AG04449 (cell line): ENCODE results near the gene KLHDC8B.

Experiments
- CTCF ChIA-PET: fragments of 350-600 bp; formaldehyde crosslinking; extraction: SDS; loops from one replicate; lab custom pipeline; 2021; ENCODE audit warnings: antibody characterized with exemption; lab: Yijun Ruan, JAX
- POLR2A ChIA-PET: fragments of 400-600, 350-600 bp; formaldehyde crosslinking; extraction: SDS; loops from one replicate; lab custom pipeline; 2020; ENCODE audit warnings: antibody characterized with exemption, inconsistent platforms; lab: Yijun Ruan, JAX
- DNase-seq: peaks from one replicate; pipeline ENCODE4 v3.0.0-alpha.2; 2010; ENCODE audit warnings: low read depth, low spot score
- H3K4me3 ChIP-seq: 2 replicates; pipeline ENCODE4 v1.5.1; 2011; ENCODE audit warnings: low read depth, mild to moderate bottlenecking, control low read depth, low read length
- CTCF ChIP-seq: IDR thresholded peaks from one replicate; pipeline ENCODE4 v1.5.1; 2011; ENCODE audit warnings: mild to moderate bottlenecking, moderate library complexity, low read length, control low read depth, inconsistent platforms; ENCODE audit not compliant: insufficient read depth; ENCODE audit errors: missing control alignments

The KLHDC8B gene

GRCh38 chr3:49165771-49166751, 5.3 kb upstream of the KLHDC8B start, which contains the start of gene CCDC71:
CCDC71 (minus strand) TSS chr3:49166331; CDS start chr3:49164208, 2,123 bp downstream.
- peak within 1 kb of the TSS; percentile 89 for H3K4me3 ChIP-seq
- no peak for TF ChIP-seq CTCF
- no peak for DNase-seq
- ChIA-PET CTCF (interaction anchor here (1.4 to 1.5 kb wide), 2 partner anchors 10 to 283 kb away, joined by 4 to 5 read pairs; no protein-coding TSS in a partner anchor), POLR2A (no interaction called here)

- POLR2A ChIA-PET = no interaction called here
- peak overlapping the region; percentile 89 for H3K4me3 ChIP-seq
- CTCF ChIA-PET = interaction anchor here (1.5 kb wide), 1 partner anchor 11 kb away, joined by 5 read pairs; no protein-coding TSS in a partner anchor
- DNase-seq = no peak
- no peak for TF ChIP-seq CTCF
Measured at GRCh38 chr3:49166752-49167556, 4.4 kb upstream of the KLHDC8B start.

- ChIA-PET POLR2A (interaction anchor here (0.8 to 1.7 kb wide), 4 partner anchors 11 to 169 kb away, joined by 3 to 8 read pairs (median 4); partner anchors contain the start of genes LAMB2, QRICH1 and USP4), CTCF (interaction anchor here (0.6 to 4.8 kb wide), 38 partner anchors 9 to 676 kb away, joined by 3 to 58 read pairs (median 4); partner anchors contain the start of genes C3orf62, IMPDH2, LAMB2 and NDUFAF3)
- TF ChIP-seq CTCF = no peak
- DNase-seq = no peak
- peak overlapping the region; percentile 78 for H3K4me3 ChIP-seq
Measured at GRCh38 chr3:49170744-49171118, 667 bp upstream of the KLHDC8B start.

- TF ChIP-seq CTCF = no peak
- no peak for DNase-seq
- peak overlapping the region; percentile 78 for H3K4me3 ChIP-seq
- ChIA-PET POLR2A (interaction anchor here (1.7 kb wide), 1 partner anchor 78 kb away, joined by 8 read pairs; the partner anchor contains the start of gene QRICH1), CTCF (interaction anchor here (0.8 to 4.8 kb wide), 19 partner anchors 8 to 675 kb away, joined by 3 to 58 read pairs (median 6); partner anchors contain the start of genes C3orf62, LAMB2, NDUFAF3 and USP4)
Measured at GRCh38 chr3:49171775-49172500, 540 bp downstream of the KLHDC8B start.

DNA sequence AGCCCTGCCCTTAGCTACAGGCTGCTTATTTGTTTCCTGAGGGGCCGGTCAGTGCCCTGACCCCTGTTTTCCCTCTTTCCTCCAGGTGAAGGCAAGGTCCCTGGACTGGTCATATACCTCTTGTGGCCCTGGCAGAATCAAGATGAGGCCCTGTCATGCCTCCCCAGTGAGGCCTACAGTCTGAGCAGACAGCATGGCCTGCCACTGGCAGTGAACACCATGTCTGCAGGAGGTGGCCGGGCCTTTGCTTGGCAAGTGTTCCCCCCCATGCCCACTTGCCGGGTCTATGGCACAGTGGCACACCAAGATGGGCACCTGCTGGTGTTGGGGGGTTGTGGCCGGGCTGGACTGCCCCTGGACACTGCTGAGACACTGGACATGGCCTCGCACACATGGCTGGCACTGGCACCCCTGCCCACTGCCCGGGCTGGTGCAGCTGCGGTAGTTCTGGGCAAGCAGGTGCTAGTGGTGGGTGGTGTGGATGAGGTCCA, 1.2 kb downstream of the KLHDC8B start:
- DNase-seq = no peak
- no peak for TF ChIP-seq CTCF
- peak overlapping the region; percentile 78 for H3K4me3 ChIP-seq
- ChIA-PET CTCF (interaction anchor here (1.0 to 2.6 kb wide), 2 partner anchors 11 to 103 kb away, joined by 4 to 14 read pairs; partner anchors contain the start of gene C3orf62), POLR2A (no interaction called here)
